HEK293 (cell line): ENCODE results near the gene GDPGP1.

Source experiments
- CTCF ChIA-PET: fragments of 350-600 bp; formaldehyde crosslinking; extraction: SDS; loops from one replicate; lab custom pipeline; 2021; ENCODE audit warnings: antibody characterized with exemption; lab: Yijun Ruan, JAX
- POLR2A ChIA-PET: fragments of 300-600 bp; formaldehyde crosslinking; extraction: SDS; loops from one replicate; lab custom pipeline; 2020; ENCODE audit warnings: antibody characterized with exemption, inconsistent platforms; lab: Yijun Ruan, JAX
- H3K27ac ChIP-seq: fragments of 200-500 bp; sonication (Bioruptor generic); 2 replicates; pipeline ENCODE4 v1.5.1; 2014; ENCODE audit warnings: low read depth, low read length, control low read depth, inconsistent platforms; ENCODE audit errors: extremely low read depth
- H3K36me3 ChIP-seq, 2 experiments: fragments of 200-500 bp in 1 of 2; sonication (Bioruptor generic) in 1 of 2; 1 replicate in 1 of 2; 2 replicates in 1 of 2; pipeline ENCODE4 v1.5.1; 2014 to 2017; ENCODE audit warnings: inconsistent platforms in 2 of 2, low read length in 2 of 2; ENCODE audit not compliant: control insufficient read depth in 2 of 2, insufficient read depth in 1 of 2
- H3K4me1 ChIP-seq: fragments of 200-500 bp; sonication (Bioruptor generic); 2 replicates; pipeline ENCODE4 v1.5.1; 2014; ENCODE audit warnings: mild to moderate bottlenecking, low read length, inconsistent platforms; ENCODE audit not compliant: control insufficient read depth, insufficient read depth
- H3K4me3 ChIP-seq: 2 replicates; pipeline ENCODE4 v1.5.1; 2011; ENCODE audit warnings: low read depth, mild to moderate bottlenecking, control low read depth, low read length, moderate library complexity
- H3K9me3 ChIP-seq: fragments of 200-500 bp; sonication (Bioruptor generic); 2 replicates; pipeline ENCODE4 v1.5.1; 2014; ENCODE audit warnings: low read depth, low read length, inconsistent platforms; ENCODE audit not compliant: control insufficient read depth, insufficient read depth
- CTCF ChIP-seq: fragments of 450-650 bp; formaldehyde crosslinking; IDR thresholded peaks from 2 replicates; pipeline ENCODE4 v1.5.1; 2016; ENCODE audit warnings: missing biosample characterization, missing genetic modification characterization
- GFI1B ChIP-seq: fragments of 450-650 bp; formaldehyde crosslinking; IDR thresholded peaks from 2 replicates; pipeline ENCODE4 v1.5.1; 2016; ENCODE audit warnings: missing biosample characterization, missing genetic modification characterization
- HIC1 ChIP-seq: fragments of 450-650 bp; formaldehyde crosslinking; IDR thresholded peaks from 2 replicates; pipeline ENCODE4 v1.5.1; 2016; ENCODE audit warnings: missing biosample characterization, missing genetic modification characterization
- HOXA7 ChIP-seq: sonication (generic); formaldehyde crosslinking; IDR thresholded peaks from 2 replicates; pipeline ENCODE4 v1.8.1; 2022; ENCODE audit warnings: missing genetic modification reagents, borderline replicate concordance
- KLF10 ChIP-seq: fragments of 450-650 bp; IDR thresholded peaks from 2 replicates; pipeline ENCODE4 v1.5.1; 2018; ENCODE audit warnings: missing biosample characterization, mild to moderate bottlenecking, missing genetic modification characterization
- PBX3 ChIP-seq: sonication (generic); formaldehyde crosslinking; IDR thresholded peaks from 2 replicates; pipeline ENCODE4 v1.8.1; 2022; ENCODE audit warnings: mild to moderate bottlenecking, moderate library complexity, missing genetic modification reagents
- REPIN1 ChIP-seq: fragments of 450-650 bp; formaldehyde crosslinking; IDR thresholded peaks from 2 replicates; pipeline ENCODE4 v1.5.1; 2017; ENCODE audit warnings: missing biosample characterization, missing genetic modification characterization, low read depth
- ZBTB26 ChIP-seq: fragments of 450-650 bp; formaldehyde crosslinking; optimal IDR thresholded peaks from 2 replicates; pipeline ENCODE3; 2016; ENCODE audit warnings: missing biosample characterization, mild to moderate bottlenecking, missing genetic modification characterization
- ZNF10 ChIP-seq: fragments of 450-650 bp; formaldehyde crosslinking; IDR thresholded peaks from 2 replicates; pipeline ENCODE4 v1.5.1; 2017; ENCODE audit warnings: missing biosample characterization, missing genetic modification characterization
- ZNF133 ChIP-seq: fragments of 450-650 bp; formaldehyde crosslinking; IDR thresholded peaks from 2 replicates; pipeline ENCODE4 v1.5.1; 2016; ENCODE audit warnings: missing biosample characterization, missing genetic modification characterization
- ZNF155 ChIP-seq: fragments of 450-650 bp; formaldehyde crosslinking; IDR thresholded peaks from 2 replicates; pipeline ENCODE4 v1.5.1; 2016; ENCODE audit warnings: missing biosample characterization, missing genetic modification characterization
- ZNF280D ChIP-seq: fragments of 450-650 bp; formaldehyde crosslinking; IDR thresholded peaks from 2 replicates; pipeline ENCODE4 v1.5.1; 2016; ENCODE audit warnings: missing biosample characterization, missing genetic modification characterization
- ZNF433 ChIP-seq: fragments of 450-650 bp; formaldehyde crosslinking; IDR thresholded peaks from 2 replicates; pipeline ENCODE4 v1.5.1; 2016; ENCODE audit warnings: missing biosample characterization, missing genetic modification characterization, low read depth
- ZNF449 ChIP-seq: fragments of 450-650 bp; formaldehyde crosslinking; IDR thresholded peaks from 2 replicates; pipeline ENCODE4 v1.5.1; 2017; ENCODE audit warnings: missing biosample characterization, mild to moderate bottlenecking, missing genetic modification characterization, moderate library complexity
- ZNF48 ChIP-seq: fragments of 450-650 bp; formaldehyde crosslinking; IDR thresholded peaks from 2 replicates; pipeline ENCODE4 v1.5.1; 2016; ENCODE audit warnings: missing biosample characterization, missing genetic modification characterization
- ZNF548 ChIP-seq: fragments of 450-650 bp; formaldehyde crosslinking; IDR thresholded peaks from 2 replicates; pipeline ENCODE4 v1.5.1; 2016; ENCODE audit warnings: missing biosample characterization, missing genetic modification characterization
- ZNF600 ChIP-seq: fragments of 450-650 bp; formaldehyde crosslinking; IDR thresholded peaks from 2 replicates; pipeline ENCODE4 v1.5.1; 2016; ENCODE audit warnings: missing biosample characterization, missing genetic modification characterization
- ZNF76 ChIP-seq: fragments of 450-650 bp; formaldehyde crosslinking; IDR thresholded peaks from 2 replicates; pipeline ENCODE4; 2016; ENCODE audit warnings: low read depth, missing biosample characterization, missing genetic modification characterization, borderline replicate concordance

GDPGP1 gene

GRCh38 chr15:90227816-90228772, 5.9 kb upstream of the GDPGP1 start:
- TF ChIP-seq KLF10 (no peak), HIC1 (0 out of 2 replicates have a peak, but pooled peaks have one; percentile 14), ZNF155 (tag by site-specific recombination) (no peak), ZNF133 (tag by site-specific recombination) (no peak), ZNF449 (no peak), ZNF10 (no peak)
- Histone ChIP-seq H3K4me3 (no peak overlapping the region), H3K9me3 (no peaks in the 10 kb centered on the region), H3K36me3 (peaks cover 10 to 82% of the 10 kb centered on the region in 2 experiments; a peak in 2 of 3 replicates), H3K27ac (no peak overlapping the region), H3K4me1 (peaks cover 6% of the 10 kb centered on the region; the same call in 1 of the 2 replicates)
- ChIA-PET POLR2A (interaction anchor here (0.5 to 1.1 kb wide), 2 partner anchors 21 to 106 kb away, joined by 3 to 5 read pairs; partner anchors contain the start of gene TTLL13), CTCF (interaction anchor here (0.7 to 1.0 kb wide), 3 partner anchors 59 to 152 kb away, joined by 3 to 5 read pairs (median 3); no protein-coding TSS in a partner anchor)

- CTCF ChIA-PET: interaction anchor here (1.0 kb wide), 2 partner anchors 65 to 153 kb away, joined by 3 to 5 read pairs; no protein-coding TSS in a partner anchor
- no peak overlapping the region for H3K4me3 ChIP-seq
- no peak for TF ChIP-seq ZBTB26
- TF ChIP-seq ZNF600 (tag by site-specific recombination): 0 out of 2 replicates have a peak, but pooled peaks have one; percentile 20
- no peaks in the 10 kb centered on the region for H3K9me3 ChIP-seq
- POLR2A ChIA-PET: no interaction called here
- peaks cover 6% of the 10 kb centered on the region; the same call in 1 of the 2 replicates for H3K4me1 ChIP-seq
- H3K27ac ChIP-seq: no peak overlapping the region
- H3K36me3 ChIP-seq: peaks cover 10 to 74% of the 10 kb centered on the region in 2 experiments; a peak in 2 of 3 replicates
Observed at GRCh38 chr15:90228960-90229359, 5.0 kb upstream of the GDPGP1 start.

- POLR2A ChIA-PET: no interaction called here
- Histone ChIP-seq H3K4me3 (no peak overlapping the region), H3K4me1 (peaks cover 6% of the 10 kb centered on the region; the same call in 1 of the 2 replicates), H3K27ac (no peak overlapping the region), H3K9me3 (no peaks in the 10 kb centered on the region), H3K36me3 (peaks cover 10 to 62% of the 10 kb centered on the region in 2 experiments; a peak in 2 of 3 replicates)
- CTCF ChIA-PET: interaction anchor here (4.8 kb wide), 1 partner anchor 9 kb away, joined by 38 read pairs; no protein-coding TSS in a partner anchor
- TF ChIP-seq ZNF48 (no peak), ZNF280D (no peak), REPIN1 (no peak), ZNF76 (tag by site-specific recombination) (no peak), ZNF433 (tag by site-specific recombination) (no peak), HOXA7 (CRISPR knock-in tag) (no peak), PBX3 (CRISPR knock-in tag) (no peak), ZNF548 (no peak), CTCF (tag by site-specific recombination) (no peak), GFI1B (tag by site-specific recombination) (no peak)
Observed at GRCh38 chr15:90230071-90230494, 3.9 kb upstream of the GDPGP1 start.
